ENCODE data around the gene PUSL1.

DNA sequence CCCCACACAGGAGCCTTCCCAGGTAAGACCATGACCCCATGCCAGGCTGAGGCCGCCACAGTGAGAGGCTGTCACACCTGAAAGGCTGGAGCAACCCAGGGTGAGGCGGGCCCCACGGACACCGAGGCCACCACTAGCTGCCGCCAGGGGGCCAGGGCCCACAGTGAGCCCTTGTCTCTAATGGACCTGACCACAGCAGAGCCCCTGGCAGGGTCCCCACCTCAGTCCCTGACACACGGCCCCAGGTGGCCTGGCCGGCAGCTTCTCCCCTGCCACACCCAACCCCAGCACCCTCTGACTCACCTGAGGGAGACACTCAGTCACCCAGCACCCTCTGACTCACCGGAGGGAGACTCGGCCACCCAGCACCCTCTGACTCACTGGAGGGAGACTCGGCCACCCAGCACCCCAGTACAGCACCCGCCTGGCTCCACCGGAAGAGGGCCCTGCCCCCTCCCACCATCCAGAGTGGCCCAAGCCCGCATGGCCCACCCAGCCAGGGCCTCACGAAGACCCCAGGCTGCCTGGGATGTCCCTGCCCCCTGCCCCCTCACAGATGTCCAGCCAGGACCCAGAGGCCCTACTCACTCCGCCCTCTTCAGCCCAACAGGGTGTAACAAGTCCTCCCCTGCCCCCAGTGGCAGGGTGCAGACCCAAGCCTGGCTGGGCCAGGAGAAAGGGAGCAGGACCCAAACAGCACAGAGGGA lies 36.4 kb downstream of the PUSL1 start:
- TF ChIP-seq, protein P1, sequence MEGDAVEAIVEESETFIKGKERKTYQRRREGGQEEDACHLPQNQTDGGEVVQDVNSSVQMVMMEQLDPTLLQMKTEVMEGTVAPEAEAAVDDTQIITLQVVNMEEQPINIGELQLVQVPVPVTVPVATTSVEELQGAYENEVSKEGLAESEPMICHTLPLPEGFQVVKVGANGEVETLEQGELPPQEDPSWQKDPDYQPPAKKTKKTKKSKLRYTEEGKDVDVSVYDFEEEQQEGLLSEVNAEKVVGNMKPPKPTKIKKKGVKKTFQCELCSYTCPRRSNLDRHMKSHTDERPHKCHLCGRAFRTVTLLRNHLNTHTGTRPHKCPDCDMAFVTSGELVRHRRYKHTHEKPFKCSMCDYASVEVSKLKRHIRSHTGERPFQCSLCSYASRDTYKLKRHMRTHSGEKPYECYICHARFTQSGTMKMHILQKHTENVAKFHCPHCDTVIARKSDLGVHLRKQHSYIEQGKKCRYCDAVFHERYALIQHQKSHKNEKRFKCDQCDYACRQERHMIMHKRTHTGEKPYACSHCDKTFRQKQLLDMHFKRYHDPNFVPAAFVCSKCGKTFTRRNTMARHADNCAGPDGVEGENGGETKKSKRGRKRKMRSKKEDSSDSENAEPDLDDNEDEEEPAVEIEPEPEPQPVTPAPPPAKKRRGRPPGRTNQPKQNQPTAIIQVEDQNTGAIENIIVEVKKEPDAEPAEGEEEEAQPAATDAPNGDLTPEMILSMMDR (IDR thresholded peaks at IDR 0.05) = no peak
- TF ChIP-seq EZH2 (IDR thresholded peaks at IDR 0.05; ENCODE audit: borderline replicate concordance, insufficient read depth, low read depth, low read length, poor library complexity, severe bottlenecking) = no peak

Data from B cell (primary cell).